Smooth muscle cell (in vitro differentiated cells): ENCODE measurements around the gene FBXL20. TPM values are rescaled to one million over a fixed set of nuclear protein-coding genes. Genes with fewer than 3 reads are reported as not detected.

Experiments used
- DNase-seq: peaks from one replicate; lab custom pipeline; 2025; ENCODE audit not compliant: unreplicated experiment; lab: John Stamatoyannopoulos, UW
- H2AFZ ChIP-seq: fragments of 200-600 bp; sonication (generic); 2 replicates; pipeline ENCODE4 v1.6.0; 2016; ENCODE audit warnings: antibody characterized with exemption, low read depth, mild to moderate bottlenecking
- H3F3A ChIP-seq: fragments of 200-600 bp; sonication (generic); 2 replicates; pipeline ENCODE4 v1.6.0; 2017; ENCODE audit warnings: antibody characterized with exemption, low read depth
- H3K27ac ChIP-seq: fragments of 200-600 bp; sonication (generic); 2 replicates; pipeline ENCODE4 v1.5.1; 2016; ENCODE audit warnings: low read depth, mild to moderate bottlenecking
- H3K27me3 ChIP-seq: fragments of 200-600 bp; sonication (generic); 2 replicates; pipeline ENCODE4 v1.6.1; 2016; ENCODE audit warnings: low read depth, mild to moderate bottlenecking
- H3K36me3 ChIP-seq: fragments of 200-600 bp; sonication (generic); 2 replicates; pipeline ENCODE4 v1.5.1; 2016; ENCODE audit warnings: low read depth
- H3K4me1 ChIP-seq: fragments of 200-600 bp; sonication (generic); 2 replicates; pipeline ENCODE4 v1.5.1; 2016; ENCODE audit warnings: low read depth
- H3K4me2 ChIP-seq: fragments of 200-600 bp; sonication (generic); 2 replicates; pipeline ENCODE4 v1.6.0; 2016; ENCODE audit warnings: mild to moderate bottlenecking
- H3K4me3 ChIP-seq: fragments of 200-600 bp; sonication (generic); 2 replicates; pipeline ENCODE4 v1.5.1; 2016; ENCODE audit warnings: mild to moderate bottlenecking
- H3K79me2 ChIP-seq: fragments of 200-600 bp; sonication (generic); 2 replicates; pipeline ENCODE4 v1.6.0; 2016; ENCODE audit warnings: low read depth, mild to moderate bottlenecking
- H3K9ac ChIP-seq: fragments of 200-600 bp; sonication (generic); 2 replicates; pipeline ENCODE4 v1.6.0; 2016; ENCODE audit warnings: low read depth
- H3K9me3 ChIP-seq: fragments of 200-600 bp; sonication (generic); replicated peaks from 2 replicates; pipeline ENCODE4 v1.5.1; 2016; ENCODE audit warnings: low read depth
- H4K20me1 ChIP-seq: fragments of 200-600 bp; sonication (generic); 2 replicates; pipeline ENCODE4 v1.6.0; 2016; ENCODE audit warnings: low read depth
- CTCF ChIP-seq: fragments of 200-600 bp; sonication (generic); IDR thresholded peaks from 2 replicates; pipeline ENCODE4 v1.5.1; 2017; ENCODE audit warnings: borderline replicate concordance, mild to moderate bottlenecking, antibody characterized with exemption; ENCODE audit not compliant: insufficient read depth, poor library complexity, severe bottlenecking
- whole genome bisulfite sequencing: methylation state at CpG from one replicate; pipeline ENCODE4 v1.1.7; 2016; ENCODE audit warnings: low lambda C conversion rate; 5-methylcytosine and 5-hydroxymethylcytosine counted together
- polyA plus RNA-seq: library from polyadenylated mRNA; unstranded; fragments of >200 nt; fragmentation: Nextera tagmentation; extraction: Ambion mirVana; gene quantifications from 2 replicates; pipeline ENCODE4 v1.2.1, GENCODE V29; 2016
- total RNA-seq: library from RNA; depleted of rRNA; stranded (reverse); fragments of >200 nt; gene quantifications from 2 replicates; pipeline ENCODE4 v1.2.3, GENCODE V29; 2014

Gene FBXL20
- total and polyA plus RNA-seq, 2 experiments from 2014 or later = 8.0 to 19.9 TPM

- peaks cover 9% of the 10 kb centered on the region for H3K36me3 ChIP-seq
- peaks cover 36% of the 10 kb centered on the region for H4K20me1 ChIP-seq
- no peak overlapping the region for H3K9ac ChIP-seq
- no peak for TF ChIP-seq CTCF
- H3K79me2 ChIP-seq = peaks cover 22% of the 10 kb centered on the region
- DNase-seq = no peak
- H3K4me2 ChIP-seq = no peak overlapping the region
- no peak overlapping the region for H3K27ac ChIP-seq
- H3K27me3 ChIP-seq = no peaks in the 10 kb centered on the region
- no peak overlapping the region for H2AFZ ChIP-seq
- peaks cover 32% of the 10 kb centered on the region for H3F3A ChIP-seq
- H3K4me3 ChIP-seq = no peak overlapping the region
- peaks cover 18% of the 10 kb centered on the region for H3K4me1 ChIP-seq
- 92% methylated on average over 8 of the region's 8 CpGs for WGBS
- no peaks in the 10 kb centered on the region for H3K9me3 ChIP-seq
Observed at GRCh38 chr17:39204245-39204644, 197.2 kb downstream of the FBXL20 start.

Other genes with a start within 250 kb of the FBXL20 start
- gene PLXDC1, start 250.0 kb downstream of the FBXL20 start, total RNA-seq = 11.3 and 17.4 TPM in 2 replicates
- 16.0 and 18.5 TPM in 2 replicates for gene PLXDC1, start 250.0 kb downstream of the FBXL20 start, polyA plus RNA-seq
- gene ARL5C, start 235.5 kb downstream of the FBXL20 start, total RNA-seq = not detected in 2 replicates
- 0.38 TPM in 1 of 2 replicates, not detected in the other for gene ARL5C, start 235.5 kb downstream of the FBXL20 start, polyA plus RNA-seq
- gene CACNB1, start 204.0 kb downstream of the FBXL20 start, total RNA-seq = 4.3 and 9.2 TPM in 2 replicates
- gene CACNB1, start 204.0 kb downstream of the FBXL20 start, polyA plus RNA-seq = 7.1 and 18.8 TPM in 2 replicates
- 2,264 and 2,675 TPM in 2 replicates for gene RPL19, start 201.3 kb downstream of the FBXL20 start, total RNA-seq
- gene RPL19, start 201.3 kb downstream of the FBXL20 start, polyA plus RNA-seq = 818 and 934 TPM in 2 replicates
- 0.09 and 0.13 TPM in 2 replicates for gene STAC2, start 175.7 kb downstream of the FBXL20 start, total RNA-seq
- 0.32 TPM in 1 of 2 replicates, not detected in the other for gene STAC2, start 175.7 kb downstream of the FBXL20 start, polyA plus RNA-seq
- 20.7 and 25.3 TPM in 2 replicates for gene MED1, start 49.6 kb upstream of the FBXL20 start, total RNA-seq
- 9.5 and 11.2 TPM in 2 replicates for gene MED1, start 49.6 kb upstream of the FBXL20 start, polyA plus RNA-seq
- gene CDK12, start 59.9 kb upstream of the FBXL20 start, total RNA-seq = 31.9 and 37.7 TPM in 2 replicates
- gene CDK12, start 59.9 kb upstream of the FBXL20 start, polyA plus RNA-seq = 5.8 and 7.1 TPM in 2 replicates
- not detected in 2 replicates for gene NEUROD2, start 206.3 kb upstream of the FBXL20 start, total RNA-seq
- 0.19 and 0.25 TPM in 2 replicates for gene NEUROD2, start 206.3 kb upstream of the FBXL20 start, polyA plus RNA-seq
- 1.7 TPM in 1 of 2 replicates, not detected in the other for gene PPP1R1B, start 225.3 kb upstream of the FBXL20 start, total RNA-seq
- not detected in 2 replicates for gene PPP1R1B, start 225.3 kb upstream of the FBXL20 start, polyA plus RNA-seq
- 33.7 and 37.5 TPM in 2 replicates for gene STARD3, start 235.5 kb upstream of the FBXL20 start, total RNA-seq
- gene STARD3, start 235.5 kb upstream of the FBXL20 start, polyA plus RNA-seq = 53.3 and 61.8 TPM in 2 replicates